Suppressor macrophage treated with lipopolysaccharide for 1 hour (primary cell): ENCODE measurements around the gene TAB2.
A peak's percentile ranks its signal among the peaks of the same experiment; 100 is the strongest.

ENCODE experiments used
- DNase-seq, 3 donors: peaks; one replicate each; pipeline ENCODE4 v3.0.0-alpha.2; 2020 to 2022

The TAB2 gene

GRCh38 chr6:149313070-149313469, 4.4 kb upstream of the TAB2 start:
- DNase-seq, result no peak

GRCh38 chr6:149313861-149314260, 3.7 kb upstream of the TAB2 start:
- DNase-seq, result peak; percentile 48 to 82 (median 79)

GRCh38 chr6:149314325-149314905, 3.1 kb upstream of the TAB2 start:
- DNase-seq, result no peak

GRCh38 chr6:149316108-149316727, 1.3 kb upstream of the TAB2 start:
- DNase-seq, result no peak

- peak; percentile 96 to 97 (median 96) for DNase-seq
Measured at GRCh38 chr6:149316740-149317643, 520 bp upstream of the TAB2 start.

GRCh38 chr6:149318581-149319286, 1.2 kb downstream of the TAB2 start:
- DNase-seq, result peak; percentile 60 to 85 (median 75)

GRCh38 chr6:149319422-149319821, 1.9 kb downstream of the TAB2 start:
- DNase-seq, result peak; percentile 70 to 95 (median 92)

- peak in 1 of 3 donors; percentile 21 for DNase-seq
Measured at GRCh38 chr6:149320016-149320415, 2.5 kb downstream of the TAB2 start.

- DNase-seq, result peak in 1 of 3 donors; percentile 40
Measured at GRCh38 chr6:149320796-149321195, 3.3 kb downstream of the TAB2 start.

- no peak for DNase-seq
Measured at GRCh38 chr6:149323353-149323752, 5.8 kb downstream of the TAB2 start.

- DNase-seq, result no peak
Measured at GRCh38 chr6:149323925-149324324, 6.4 kb downstream of the TAB2 start.

GRCh38 chr6:149324428-149324827, 6.9 kb downstream of the TAB2 start:
- DNase-seq, result no peak

GRCh38 chr6:149325648-149326236, 8.2 kb downstream of the TAB2 start:
- no peak for DNase-seq

GRCh38 chr6:149327638-149328037, 10.1 kb downstream of the TAB2 start:
- DNase-seq, result peak; percentile 35 to 65 (median 46)

- no peak for DNase-seq
Measured at GRCh38 chr6:149328083-149328482, 10.6 kb downstream of the TAB2 start.

GRCh38 chr6:149329529-149329928, 12.0 kb downstream of the TAB2 start:
- DNase-seq, result no peak

- DNase-seq, result no peak
Measured at GRCh38 chr6:149330133-149330532, 12.6 kb downstream of the TAB2 start.

GRCh38 chr6:149331043-149331807, 13.7 kb downstream of the TAB2 start:
- DNase-seq, result no peak

- no peak for DNase-seq
Measured at GRCh38 chr6:149331871-149332270, 14.4 kb downstream of the TAB2 start.

GRCh38 chr6:149332602-149333265, 15.2 kb downstream of the TAB2 start:
- no peak for DNase-seq

- no peak for DNase-seq
Measured at GRCh38 chr6:149333266-149333620, 15.7 kb downstream of the TAB2 start.
